H1 (cell line): ENCODE results near the gene PCGF3.

ENCODE experiments used
- BCL11A ChIP-seq, 2 experiments: IDR thresholded peaks; one replicate each; pipeline ENCODE4 v1.6.1; 2011; ENCODE audit warnings: low read depth in 2 of 2, low read length in 2 of 2, mild to moderate bottlenecking in 2 of 2
- CEBPB ChIP-seq: IDR thresholded peaks from 2 replicates; pipeline ENCODE4 v1.6.1; 2012; ENCODE audit warnings: low read depth, low read length
- EP300 ChIP-seq, 2 experiments: IDR thresholded peaks; 1 replicate in 1 of 2; 2 replicates in 1 of 2; pipeline ENCODE4 v1.6.1; 2011 to 2012; ENCODE audit warnings: low read depth in 2 of 2, low read length in 2 of 2, mild to moderate bottlenecking in 2 of 2, borderline replicate concordance in 1 of 2, inconsistent platforms in 1 of 2, moderate library complexity in 1 of 2
- EZH2 ChIP-seq: fragments of 200-600 bp; sonication (generic); IDR thresholded peaks from 2 replicates; pipeline ENCODE4 v1.7.1; 2012; ENCODE audit warnings: low read depth, mild to moderate bottlenecking, moderate library complexity, low read length, inconsistent platforms; ENCODE audit not compliant: severe bottlenecking
- KDM1A ChIP-seq: fragments of 200-600, 300-600 bp; sonication (generic); IDR thresholded peaks from 2 replicates; pipeline ENCODE4 v1.7.1; 2016; ENCODE audit warnings: mild to moderate bottlenecking, low read length, borderline replicate concordance
- KDM5A ChIP-seq: fragments of 200-600 bp; IDR thresholded peaks from 2 replicates; pipeline ENCODE4 v1.7.1; 2012; ENCODE audit warnings: mild to moderate bottlenecking, low read length, inconsistent platforms, mixed read lengths
- POLR2A ChIP-seq, 2 experiments: IDR thresholded peaks; 1 replicate in 1 of 2; 2 replicates in 1 of 2; pipeline ENCODE4 v1.6.1; 2011; ENCODE audit warnings: low read depth in 2 of 2, low read length in 2 of 2, mild to moderate bottlenecking in 2 of 2; ENCODE audit errors: control extremely low read depth in 1 of 2
- RAD21 ChIP-seq, 2 experiments: IDR thresholded peaks in 1 of 2; conservative IDR thresholded peaks in 1 of 2; 2 replicates each; pipeline ENCODE4 v1.6.1; 2011; ENCODE audit warnings: low read depth in 2 of 2, low read length in 2 of 2, improper control_type of control experiment in 1 of 2, inconsistent platforms in 1 of 2, mild to moderate bottlenecking in 1 of 2, moderate library complexity in 1 of 2
- SP1 ChIP-seq: IDR thresholded peaks from 2 replicates; pipeline ENCODE4 v1.6.1; 2011; ENCODE audit warnings: low read depth, low read length
- TBP ChIP-seq: IDR thresholded peaks from 2 replicates; pipeline ENCODE4 v1.6.1; 2011; ENCODE audit warnings: low read depth, low read length, improper control_type of control experiment
- TF ChIP-seq, protein P1 (sequence below), 3 experiments: IDR thresholded peaks; 1 replicate in 2 of 3; 2 replicates in 1 of 3; pipeline versions ENCODE4 v1.5.1 to v1.6.1; 2011; ENCODE audit warnings: low read length in 3 of 3, mild to moderate bottlenecking in 3 of 3, inconsistent platforms in 2 of 3, low read depth in 1 of 3, moderate library complexity in 1 of 3; ENCODE audit not compliant: insufficient read depth in 1 of 3; ENCODE audit errors: control extremely low read depth in 1 of 3
- TF ChIP-seq, protein P2 (sequence below): IDR thresholded peaks from 2 replicates; pipeline ENCODE4 v1.6.1; 2012; ENCODE audit warnings: low read length, inconsistent platforms
- TF ChIP-seq, protein P3 (sequence below): IDR thresholded peaks from 2 replicates; pipeline ENCODE4 v1.6.1; 2011; ENCODE audit warnings: low read length, improper control_type of control experiment
- TF ChIP-seq, protein P4 (sequence below): IDR thresholded peaks from 2 replicates; pipeline ENCODE4 v1.6.1; 2012; ENCODE audit warnings: inconsistent platforms

DNA sequence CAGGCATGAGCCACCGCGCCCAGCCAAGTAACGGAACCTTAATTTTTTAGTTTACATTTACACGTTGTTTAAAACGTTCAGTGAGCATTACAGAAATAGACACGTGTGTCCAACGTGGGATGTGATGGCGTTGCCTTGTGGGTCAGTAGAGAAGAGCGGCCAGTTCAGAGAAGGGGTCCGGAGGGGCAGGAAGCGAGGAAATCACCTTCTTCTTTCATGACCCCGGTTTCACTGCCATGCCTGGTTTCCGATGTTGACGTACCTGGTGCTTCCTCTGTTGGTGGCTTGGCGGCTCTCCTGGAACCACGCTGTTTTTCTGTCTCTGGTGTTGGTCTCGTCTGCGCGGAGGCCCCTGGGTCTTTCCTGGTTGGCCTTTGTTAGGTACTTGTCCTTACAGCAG is 42.8 kb downstream of the PCGF3 start:
- TF ChIP-seq, protein P1, sequence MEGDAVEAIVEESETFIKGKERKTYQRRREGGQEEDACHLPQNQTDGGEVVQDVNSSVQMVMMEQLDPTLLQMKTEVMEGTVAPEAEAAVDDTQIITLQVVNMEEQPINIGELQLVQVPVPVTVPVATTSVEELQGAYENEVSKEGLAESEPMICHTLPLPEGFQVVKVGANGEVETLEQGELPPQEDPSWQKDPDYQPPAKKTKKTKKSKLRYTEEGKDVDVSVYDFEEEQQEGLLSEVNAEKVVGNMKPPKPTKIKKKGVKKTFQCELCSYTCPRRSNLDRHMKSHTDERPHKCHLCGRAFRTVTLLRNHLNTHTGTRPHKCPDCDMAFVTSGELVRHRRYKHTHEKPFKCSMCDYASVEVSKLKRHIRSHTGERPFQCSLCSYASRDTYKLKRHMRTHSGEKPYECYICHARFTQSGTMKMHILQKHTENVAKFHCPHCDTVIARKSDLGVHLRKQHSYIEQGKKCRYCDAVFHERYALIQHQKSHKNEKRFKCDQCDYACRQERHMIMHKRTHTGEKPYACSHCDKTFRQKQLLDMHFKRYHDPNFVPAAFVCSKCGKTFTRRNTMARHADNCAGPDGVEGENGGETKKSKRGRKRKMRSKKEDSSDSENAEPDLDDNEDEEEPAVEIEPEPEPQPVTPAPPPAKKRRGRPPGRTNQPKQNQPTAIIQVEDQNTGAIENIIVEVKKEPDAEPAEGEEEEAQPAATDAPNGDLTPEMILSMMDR (IDR thresholded peaks at IDR 0.05; ENCODE audit: control extremely low read depth in 1 of 3, insufficient read depth in 1 of 3, low read depth in 1 of 3, low read length in 3 of 3): no peak
- no peak for TF ChIP-seq POLR2A (IDR thresholded peaks at IDR 0.05; ENCODE audit: control extremely low read depth in 1 of 2, low read depth in 2 of 2, low read length in 2 of 2)
- TF ChIP-seq KDM1A: no peak
- no peak for TF ChIP-seq SP1
- TF ChIP-seq, protein P2, sequence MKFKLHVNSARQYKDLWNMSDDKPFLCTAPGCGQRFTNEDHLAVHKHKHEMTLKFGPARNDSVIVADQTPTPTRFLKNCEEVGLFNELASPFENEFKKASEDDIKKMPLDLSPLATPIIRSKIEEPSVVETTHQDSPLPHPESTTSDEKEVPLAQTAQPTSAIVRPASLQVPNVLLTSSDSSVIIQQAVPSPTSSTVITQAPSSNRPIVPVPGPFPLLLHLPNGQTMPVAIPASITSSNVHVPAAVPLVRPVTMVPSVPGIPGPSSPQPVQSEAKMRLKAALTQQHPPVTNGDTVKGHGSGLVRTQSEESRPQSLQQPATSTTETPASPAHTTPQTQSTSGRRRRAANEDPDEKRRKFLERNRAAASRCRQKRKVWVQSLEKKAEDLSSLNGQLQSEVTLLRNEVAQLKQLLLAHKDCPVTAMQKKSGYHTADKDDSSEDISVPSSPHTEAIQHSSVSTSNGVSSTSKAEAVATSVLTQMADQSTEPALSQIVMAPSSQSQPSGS: no peak
- TF ChIP-seq TBP: no peak
- TF ChIP-seq EZH2: no peak
- no peak for TF ChIP-seq CEBPB
- no peak for TF ChIP-seq EP300 (IDR thresholded peaks at IDR 0.05; ENCODE audit: borderline replicate concordance in 1 of 2, low read depth in 2 of 2, low read length in 2 of 2)
- no peak for TF ChIP-seq BCL11A (IDR thresholded peaks at IDR 0.05; ENCODE audit: low read depth in 2 of 2, low read length in 2 of 2)
- no peak for TF ChIP-seq KDM5A
- TF ChIP-seq RAD21 (IDR thresholded peaks at IDR 0.05 in 1 of 2, conservative IDR thresholded peaks at IDR 0.05 in 1 of 2; ENCODE audit: low read depth in 2 of 2, low read length in 2 of 2): no peak
- TF ChIP-seq, protein P3, sequence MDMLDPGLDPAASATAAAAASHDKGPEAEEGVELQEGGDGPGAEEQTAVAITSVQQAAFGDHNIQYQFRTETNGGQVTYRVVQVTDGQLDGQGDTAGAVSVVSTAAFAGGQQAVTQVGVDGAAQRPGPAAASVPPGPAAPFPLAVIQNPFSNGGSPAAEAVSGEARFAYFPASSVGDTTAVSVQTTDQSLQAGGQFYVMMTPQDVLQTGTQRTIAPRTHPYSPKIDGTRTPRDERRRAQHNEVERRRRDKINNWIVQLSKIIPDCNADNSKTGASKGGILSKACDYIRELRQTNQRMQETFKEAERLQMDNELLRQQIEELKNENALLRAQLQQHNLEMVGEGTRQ: no peak
- TF ChIP-seq, protein P4, sequence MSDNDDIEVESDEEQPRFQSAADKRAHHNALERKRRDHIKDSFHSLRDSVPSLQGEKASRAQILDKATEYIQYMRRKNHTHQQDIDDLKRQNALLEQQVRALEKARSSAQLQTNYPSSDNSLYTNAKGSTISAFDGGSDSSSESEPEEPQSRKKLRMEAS: no peak
